Ovary (tissue), 3 donors: ENCODE data around the gene PI4K2A.

Source experiments
- EP300 ChIP-seq: sonication (generic); formaldehyde crosslinking; IDR thresholded peaks from one replicate; pipeline ENCODE4 v1.6.1; 2017; ENCODE audit warnings: antibody characterized with exemption
- POLR2A ChIP-seq: fragments of 450-650 bp; IDR thresholded peaks from one replicate; pipeline ENCODE4 v1.6.1; 2017; ENCODE audit warnings: antibody characterized with exemption, mild to moderate bottlenecking, moderate library complexity
- TF ChIP-seq, protein P1 (sequence below), 3 donors: fragments of 450-650 bp in 2 of 3; fragments of 200-600 bp in 1 of 3; IDR thresholded peaks; one replicate each; pipeline versions ENCODE4 v1.5.1 to v1.8.0; 2016 to 2022; ENCODE audit warnings: antibody characterized with exemption in 3 of 3, mild to moderate bottlenecking in 1 of 3
- donor health status: DM: no; HTN: no; CAD: no.

DNA sequence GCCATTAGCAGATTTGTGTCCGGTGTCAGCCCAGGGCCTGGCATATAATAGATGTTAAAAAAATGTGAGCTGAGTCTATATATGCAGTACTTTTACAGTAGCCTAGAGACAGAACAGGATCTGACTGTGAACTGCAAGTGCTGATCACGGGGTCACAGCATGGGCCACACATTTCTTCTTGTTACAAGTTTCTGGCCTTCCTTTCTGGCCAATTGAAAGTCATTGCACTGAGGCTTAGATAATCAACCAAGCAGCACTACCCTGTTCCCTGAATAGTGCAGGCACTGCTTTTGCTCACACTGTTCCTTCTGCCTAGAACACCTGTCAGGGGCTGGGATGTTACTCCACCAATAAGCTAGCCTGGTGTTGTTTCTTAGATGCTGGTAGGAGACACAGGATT is 67.7 kb downstream of the PI4K2A start:
- TF ChIP-seq, protein P1, sequence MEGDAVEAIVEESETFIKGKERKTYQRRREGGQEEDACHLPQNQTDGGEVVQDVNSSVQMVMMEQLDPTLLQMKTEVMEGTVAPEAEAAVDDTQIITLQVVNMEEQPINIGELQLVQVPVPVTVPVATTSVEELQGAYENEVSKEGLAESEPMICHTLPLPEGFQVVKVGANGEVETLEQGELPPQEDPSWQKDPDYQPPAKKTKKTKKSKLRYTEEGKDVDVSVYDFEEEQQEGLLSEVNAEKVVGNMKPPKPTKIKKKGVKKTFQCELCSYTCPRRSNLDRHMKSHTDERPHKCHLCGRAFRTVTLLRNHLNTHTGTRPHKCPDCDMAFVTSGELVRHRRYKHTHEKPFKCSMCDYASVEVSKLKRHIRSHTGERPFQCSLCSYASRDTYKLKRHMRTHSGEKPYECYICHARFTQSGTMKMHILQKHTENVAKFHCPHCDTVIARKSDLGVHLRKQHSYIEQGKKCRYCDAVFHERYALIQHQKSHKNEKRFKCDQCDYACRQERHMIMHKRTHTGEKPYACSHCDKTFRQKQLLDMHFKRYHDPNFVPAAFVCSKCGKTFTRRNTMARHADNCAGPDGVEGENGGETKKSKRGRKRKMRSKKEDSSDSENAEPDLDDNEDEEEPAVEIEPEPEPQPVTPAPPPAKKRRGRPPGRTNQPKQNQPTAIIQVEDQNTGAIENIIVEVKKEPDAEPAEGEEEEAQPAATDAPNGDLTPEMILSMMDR (IDR thresholded peaks at IDR 0.05), result no peak
- TF ChIP-seq POLR2A, result no peak
- TF ChIP-seq EP300, result no peak
